Measurements from ENCODE around the gene BCL7C.
"Not testable (repeated sequence)": the region's sequence is repeated elsewhere in the genome, so short reads cannot be mapped to it uniquely, and the experiment has no call there.

The BCL7C gene

GRCh38 chr16:30893744-30894539 lies at the start of gene BCL7C:
Gene BCL7C (minus strand): TSS chr16:30894077. CDS start chr16:30893944, 133 bp downstream.
- peak; percentile 88 for DNase-seq (ENCODE audit: low spot score)

DNA sequence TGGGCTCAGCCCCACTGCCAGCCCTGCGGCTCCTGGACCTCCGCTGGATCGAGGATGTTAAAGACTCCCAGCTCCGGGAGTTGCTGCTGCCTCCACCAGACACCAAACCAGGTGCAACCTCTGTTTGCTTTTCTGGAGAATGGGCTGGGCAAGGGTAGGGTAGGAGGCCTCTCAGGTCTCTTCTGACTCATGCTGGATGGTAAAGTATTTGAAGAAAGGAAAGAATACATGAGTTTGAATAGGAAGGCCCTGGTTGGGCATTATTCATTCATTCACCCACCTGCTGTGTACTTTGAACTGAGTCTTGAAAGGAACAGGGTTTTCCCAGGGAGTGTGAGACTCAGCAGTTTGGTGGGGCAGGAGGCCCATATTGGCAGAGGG lies 48.5 kb upstream of the BCL7C start:
- no peak for DNase-seq (ENCODE audit: low spot score)

DNA sequence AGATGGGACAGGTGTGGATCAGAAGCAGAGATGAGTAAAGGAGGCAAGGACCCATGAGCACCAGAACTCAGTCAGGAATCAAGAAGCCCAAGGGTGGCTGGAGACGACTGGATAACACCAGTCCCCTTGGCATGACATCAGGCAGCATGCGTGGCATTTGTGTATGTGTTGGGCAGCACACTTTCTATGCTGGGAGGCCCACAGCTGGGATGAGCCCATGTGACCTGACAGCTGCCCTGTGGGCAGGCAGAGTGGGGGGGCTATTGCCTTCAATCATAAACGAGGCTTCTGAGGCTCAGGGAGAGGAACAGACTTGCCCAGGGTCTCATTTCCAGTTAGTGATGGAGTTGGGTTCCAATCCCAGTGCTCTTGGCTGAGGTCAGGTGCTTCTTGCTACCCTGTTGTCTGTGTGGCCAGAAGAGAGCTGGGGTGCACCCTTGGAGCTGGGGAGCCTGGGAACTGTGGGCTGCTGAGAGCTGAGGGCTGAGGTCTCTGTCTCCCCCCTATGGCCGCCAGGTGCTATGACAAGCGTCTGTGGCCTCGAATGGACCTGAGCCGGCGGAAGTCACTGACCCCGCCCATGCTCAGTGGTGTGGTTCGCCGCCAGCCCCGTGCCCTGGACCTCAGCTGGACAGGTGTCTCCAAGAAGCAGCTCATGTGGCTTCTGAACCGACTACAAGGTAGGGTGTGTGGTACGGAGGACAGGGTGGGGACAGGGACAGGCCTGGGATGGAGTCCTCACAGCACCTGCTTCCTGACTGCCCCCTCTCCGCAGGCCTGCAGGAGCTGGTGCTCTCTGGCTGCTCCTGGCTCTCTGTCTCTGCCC lies 47.9 kb upstream of the BCL7C start:
- no peak for DNase-seq (ENCODE audit: low spot score)

- DNase-seq (ENCODE audit: low spot score), result not testable (repeated sequence)
Measured at GRCh38 chr16:30939571-30939970, 45.7 kb upstream of the BCL7C start.

GRCh38 chr16:30937692-30938091 lies 43.8 kb upstream of the BCL7C start:
- no peak for DNase-seq (ENCODE audit: low spot score)

GRCh38 chr16:30934827-30935557 lies 41.1 kb upstream of the BCL7C start:
- no peak for DNase-seq (ENCODE audit: low spot score)

DNA sequence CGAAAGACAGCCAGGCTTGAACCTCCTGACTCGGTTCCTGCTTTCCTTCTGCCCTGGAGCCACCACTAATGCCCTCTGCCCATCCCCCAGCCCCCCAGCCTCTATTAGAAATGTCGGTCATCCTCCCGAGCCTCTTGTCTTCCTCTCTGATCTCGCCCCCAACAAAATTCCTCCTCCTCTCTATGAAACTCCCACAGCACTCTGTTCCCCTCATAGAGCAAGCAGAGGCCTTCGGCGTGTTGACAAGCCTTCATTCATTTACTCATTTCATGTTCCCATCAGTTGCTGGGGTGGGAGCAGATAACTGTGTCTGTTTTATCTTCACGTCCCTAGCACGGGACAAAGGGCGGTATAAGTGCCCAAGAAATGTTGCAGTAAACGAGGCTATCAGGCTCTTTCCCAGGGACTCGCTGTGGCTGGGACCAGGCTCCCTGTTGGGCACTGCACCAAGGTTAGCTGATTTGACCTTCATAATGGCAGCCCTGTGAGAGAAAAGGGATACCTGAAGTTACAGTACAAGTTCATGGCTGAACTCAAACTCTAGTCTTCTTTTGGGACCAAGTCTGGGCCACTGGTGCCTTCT lies 37.3 kb upstream of the BCL7C start:
- DNase-seq (ENCODE audit: low spot score), result no peak

DNA sequence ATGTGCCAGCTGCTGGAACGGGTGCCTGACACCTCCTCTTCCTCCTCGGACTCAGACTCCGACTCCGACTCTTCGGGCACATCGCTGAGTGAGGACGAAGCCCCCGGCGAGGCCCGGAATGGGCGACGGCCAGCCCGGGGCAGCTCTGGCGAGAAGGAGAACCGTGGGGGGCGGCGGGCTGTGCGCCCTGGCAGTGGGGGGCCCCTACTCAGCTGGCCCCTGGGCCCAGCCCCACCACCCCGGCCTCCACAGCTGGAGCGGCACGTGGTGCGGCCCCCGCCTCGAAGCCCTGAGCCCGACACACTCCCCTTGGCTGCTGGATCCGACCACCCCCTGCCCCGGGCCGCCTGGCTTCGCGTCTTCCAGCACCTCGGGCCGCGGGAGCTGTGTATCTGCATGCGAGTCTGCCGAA lies 36.3 kb upstream of the BCL7C start:
- DNase-seq (ENCODE audit: low spot score), result no peak

DNA sequence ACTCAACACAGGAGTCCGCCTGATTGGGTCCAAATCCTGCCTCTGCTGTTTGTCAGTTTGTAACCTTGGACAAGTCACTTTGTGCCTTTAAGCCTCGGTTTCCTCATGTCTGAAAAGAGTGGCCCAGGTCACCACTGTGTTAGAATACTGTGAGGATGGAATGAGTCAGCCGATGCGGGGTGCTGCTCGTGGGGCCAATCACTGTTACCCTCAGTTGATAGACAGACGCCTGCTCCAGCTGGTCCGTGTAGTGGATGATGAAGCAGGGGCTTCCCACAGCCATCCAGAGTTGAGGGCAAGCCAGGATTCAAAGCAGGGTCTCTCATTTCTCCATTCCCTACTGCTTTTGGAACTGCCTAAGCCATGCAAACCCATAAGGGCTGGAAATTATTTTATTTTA lies 35.3 kb upstream of the BCL7C start:
- no peak for DNase-seq (ENCODE audit: low spot score)

GRCh38 chr16:30928390-30928789 lies 34.5 kb upstream of the BCL7C start:
- DNase-seq (ENCODE audit: low spot score), result no peak

DNA sequence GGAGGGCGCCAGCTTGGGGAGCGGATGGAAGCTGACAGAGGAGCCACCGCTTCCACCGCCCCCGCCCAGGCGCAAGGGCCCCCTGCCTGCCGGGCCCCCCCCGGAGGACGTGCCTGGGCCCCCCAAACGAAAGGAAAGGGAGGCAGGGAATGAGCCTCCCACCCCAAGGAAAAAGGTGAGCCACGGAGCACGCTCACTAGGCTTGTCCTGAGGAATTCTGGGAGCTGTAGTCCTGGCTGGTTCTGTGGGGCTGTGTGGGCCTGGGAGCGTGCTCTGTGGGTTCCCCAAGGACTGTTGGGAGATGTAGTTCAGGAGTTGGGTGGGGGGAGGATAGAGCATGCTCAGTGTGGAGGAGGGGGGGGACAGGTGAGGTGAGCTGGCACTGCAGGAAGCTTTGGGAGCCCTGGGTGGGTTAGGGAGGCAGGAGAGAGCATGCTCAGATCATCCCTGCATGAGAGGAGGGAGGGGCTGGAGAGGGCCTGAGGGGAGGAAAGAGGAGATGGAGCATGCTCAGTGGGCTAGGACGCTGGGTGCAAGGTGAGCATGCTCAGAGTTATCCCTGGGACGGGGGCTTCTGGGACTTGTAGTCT lies 34.0 kb upstream of the BCL7C start:
- peak; percentile 88 for DNase-seq (ENCODE audit: low spot score)

GRCh38 chr16:30926937-30927788 lies 33.3 kb upstream of the BCL7C start:
- DNase-seq (ENCODE audit: low spot score), result no peak

- no peak for DNase-seq (ENCODE audit: low spot score)
Measured at GRCh38 chr16:30925995-30926811, 32.3 kb upstream of the BCL7C start.

- no peak for DNase-seq (ENCODE audit: low spot score)
Measured at GRCh38 chr16:30925632-30925987, 31.7 kb upstream of the BCL7C start.

DNA sequence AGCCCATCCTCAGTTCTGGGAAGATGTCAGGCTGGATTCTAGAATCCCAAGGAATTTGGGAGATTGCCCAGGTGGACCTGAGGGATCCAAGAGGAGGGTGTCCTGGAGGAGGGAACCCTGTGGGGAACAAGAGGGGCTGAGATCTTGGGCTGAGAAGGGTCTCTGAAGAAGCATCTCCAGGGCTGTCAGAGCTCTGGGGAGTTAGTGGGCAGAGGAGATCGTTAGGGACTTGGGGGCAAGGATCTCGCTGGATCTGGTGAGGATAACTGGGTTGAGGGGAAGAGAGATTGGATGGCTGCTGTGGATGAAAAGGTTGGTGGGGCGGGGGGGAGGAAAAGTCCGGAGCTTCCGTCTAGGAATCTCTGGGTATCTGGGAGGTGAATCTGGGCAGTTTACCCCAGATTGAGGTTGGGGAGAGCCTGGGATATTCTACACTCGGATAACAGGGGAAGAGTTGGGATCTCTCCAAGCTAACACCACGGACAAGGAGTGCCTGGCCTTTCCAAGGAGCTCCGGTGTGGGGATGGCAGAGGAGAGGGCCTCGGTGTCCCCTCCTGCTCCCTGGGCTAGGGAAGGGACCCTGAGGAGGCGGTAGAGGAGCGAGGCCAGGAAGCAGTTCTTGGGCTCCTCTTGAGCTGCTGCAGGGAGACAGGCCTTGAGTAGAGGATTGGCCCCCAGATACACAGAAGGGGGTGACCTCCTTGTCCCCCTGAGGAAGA lies 31.2 kb upstream of the BCL7C start:
- no peak for DNase-seq (ENCODE audit: low spot score)

- DNase-seq (ENCODE audit: low spot score), result no peak
Measured at GRCh38 chr16:30924076-30924912, 30.4 kb upstream of the BCL7C start.

DNA sequence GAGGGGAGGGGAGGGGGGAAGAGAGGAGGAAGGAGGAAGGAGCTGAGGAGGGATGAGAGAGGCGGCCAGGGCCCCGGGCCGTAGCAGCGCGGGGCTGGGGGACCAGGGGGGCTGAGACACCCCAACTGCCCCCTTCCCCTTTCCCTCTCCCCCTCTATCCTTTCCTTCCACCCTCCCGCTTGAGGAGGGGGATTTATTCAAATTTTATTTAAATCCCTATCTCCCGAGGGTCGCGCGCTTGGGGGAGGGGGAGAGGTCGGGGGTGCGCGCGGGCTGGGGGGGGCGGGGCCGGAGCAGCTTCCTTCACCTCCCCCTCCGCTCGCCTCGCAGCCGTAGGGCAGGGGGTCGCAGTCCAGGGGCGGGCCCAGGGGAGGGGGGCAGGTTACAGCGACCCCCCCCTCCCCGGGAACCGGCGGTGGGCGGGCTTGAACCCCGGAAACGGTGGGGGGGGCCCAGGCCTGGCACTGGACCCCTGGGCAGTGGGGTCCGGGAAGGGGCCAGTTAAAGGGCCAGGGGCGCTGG lies 29.7 kb upstream of the BCL7C start, which contains the start of gene FBXL19:
Gene FBXL19 (plus strand): TSS at position 19 of the 522 bp plus-strand sequence. CDS start 2,183 bp downstream, outside the sequence.
- DNase-seq (ENCODE audit: low spot score), result no peak

GRCh38 chr16:30922960-30923535 lies 29.2 kb upstream of the BCL7C start:
- DNase-seq (ENCODE audit: low spot score), result peak; percentile 100
